ENCODE data around the gene SDHB. TPM values are rescaled to one million over a fixed set of nuclear protein-coding genes. Genes with fewer than 3 reads are reported as not detected.

Gene SDHB
- total and polyA plus RNA-seq, 5 experiments from 2014 or later = 56.1 to 149 (median 128) TPM

DNA sequence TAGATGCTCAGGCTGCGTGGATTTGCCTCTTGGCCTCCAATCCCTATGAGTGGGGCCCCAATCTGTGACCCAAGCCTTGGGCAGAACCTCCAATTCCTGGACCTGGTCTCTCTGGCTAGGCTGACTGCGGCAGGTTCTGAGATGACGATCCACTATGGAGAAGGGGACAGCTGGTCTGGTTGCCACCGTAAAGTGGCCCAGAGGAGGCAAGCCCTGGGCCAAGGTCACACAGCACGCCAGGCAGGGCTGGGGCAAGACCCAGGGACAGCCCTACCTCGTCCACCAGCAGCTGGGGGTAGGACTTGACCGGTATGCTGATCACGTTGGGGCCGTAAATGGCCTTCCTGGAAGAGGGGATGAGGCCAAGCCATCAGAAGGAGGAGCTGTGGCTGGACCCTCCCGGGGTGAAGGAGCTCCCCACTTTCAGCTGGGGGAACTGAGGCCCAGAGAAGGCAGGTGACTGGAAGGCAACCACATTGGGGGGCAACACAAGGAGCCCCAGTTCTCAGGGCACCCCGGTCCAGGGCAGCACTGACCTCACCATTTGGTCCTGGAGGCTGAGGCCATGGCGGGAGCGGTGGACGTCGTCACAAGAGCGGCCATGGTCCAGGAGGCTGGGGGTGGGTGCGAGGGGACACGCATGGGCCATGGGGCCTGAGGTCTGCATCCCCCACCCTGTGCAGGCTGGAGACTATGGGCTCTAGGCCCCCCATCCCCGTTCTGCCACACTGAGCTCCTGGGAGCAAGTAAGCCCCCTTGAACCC lies 51.9 kb downstream of the SDHB start:
- ATAC-seq (no peak), DNase-seq (no peak)
- H3K27ac Mint-ChIP-seq = no peak overlapping the region
- H3K27me3 Mint-ChIP-seq = no peaks in the 10 kb centered on the region
- peaks cover 0 to 2% (median 0%) of the 10 kb centered on the region in 4 donors for H3K4me1 Mint-ChIP-seq
- peaks cover 3 to 71% (median 14%) of the 10 kb centered on the region in 3 donors for H3K36me3 Mint-ChIP-seq
- H3K9me3 Mint-ChIP-seq = no peaks in the 10 kb centered on the region
- POLR2A ChIA-PET = interaction anchor here (0.7 kb wide), 1 partner anchor 389 kb away, joined by 3 read pairs; no protein-coding TSS in a partner anchor
- H3K4me3 Mint-ChIP-seq = no peak overlapping the region

- DNase-seq (no peak), ATAC-seq (no peak)
- H3K9me3 Mint-ChIP-seq = no peaks in the 10 kb centered on the region
- POLR2A ChIA-PET = no interaction called here
- no peaks in the 10 kb centered on the region for H3K27me3 Mint-ChIP-seq
- peaks cover 0 to 2% (median 0%) of the 10 kb centered on the region in 4 donors for H3K4me1 Mint-ChIP-seq
- peaks cover 3 to 77% (median 17%) of the 10 kb centered on the region in 3 donors for H3K36me3 Mint-ChIP-seq
- no peak overlapping the region for H3K27ac Mint-ChIP-seq
- no peak overlapping the region for H3K4me3 Mint-ChIP-seq
These were observed 54.0 kb downstream of the SDHB start for GRCh38 chr1:16999863-17000262.

GRCh38 chr1:16998589-16998988 lies 55.2 kb downstream of the SDHB start:
- DNase-seq (no peak), ATAC-seq (no peak)
- Mint-ChIP-seq H3K4me3 (no peak overlapping the region), H3K27ac (no peak overlapping the region), H3K9me3 (no peaks in the 10 kb centered on the region), H3K4me1 (peaks cover 0 to 2% (median 0%) of the 10 kb centered on the region in 4 donors), H3K36me3 (peaks cover 3 to 65% (median 11%) of the 10 kb centered on the region in 3 donors), H3K27me3 (no peaks in the 10 kb centered on the region)
- POLR2A ChIA-PET = interaction anchor here (0.6 kb wide), 1 partner anchor 126 kb away, joined by 6 read pairs; no protein-coding TSS in a partner anchor

DNA sequence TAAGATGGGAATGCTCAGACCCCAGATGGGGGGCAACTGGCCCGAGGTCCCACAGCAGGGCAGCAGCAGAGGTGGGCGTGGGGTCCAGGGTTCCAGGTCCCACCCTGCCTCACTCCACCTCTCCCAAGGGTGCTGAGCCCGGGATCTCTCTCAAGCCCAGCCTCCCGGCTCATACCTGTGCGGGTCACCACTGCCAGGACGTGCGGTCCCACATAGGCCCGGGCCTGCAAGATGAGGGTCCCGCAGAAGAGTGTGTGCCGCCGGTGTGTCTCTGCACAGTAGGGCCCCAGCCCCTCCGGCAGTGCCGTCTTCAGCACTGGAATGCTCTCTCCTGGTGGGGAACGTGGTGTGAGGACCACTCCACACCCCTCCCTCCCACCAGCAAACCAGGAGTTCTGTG lies 57.0 kb downstream of the SDHB start:
- H3K27ac Mint-ChIP-seq = no peak overlapping the region
- H3K27me3 Mint-ChIP-seq = no peaks in the 10 kb centered on the region
- POLR2A ChIA-PET = no interaction called here
- H3K4me3 Mint-ChIP-seq = no peak overlapping the region
- peaks cover 3 to 54% (median 9%) of the 10 kb centered on the region in 3 donors for H3K36me3 Mint-ChIP-seq
- no peaks in the 10 kb centered on the region for H3K9me3 Mint-ChIP-seq
- DNase-seq (no peak), ATAC-seq (no peak)
- H3K4me1 Mint-ChIP-seq = peaks cover 0 to 2% (median 0%) of the 10 kb centered on the region in 4 donors

DNA sequence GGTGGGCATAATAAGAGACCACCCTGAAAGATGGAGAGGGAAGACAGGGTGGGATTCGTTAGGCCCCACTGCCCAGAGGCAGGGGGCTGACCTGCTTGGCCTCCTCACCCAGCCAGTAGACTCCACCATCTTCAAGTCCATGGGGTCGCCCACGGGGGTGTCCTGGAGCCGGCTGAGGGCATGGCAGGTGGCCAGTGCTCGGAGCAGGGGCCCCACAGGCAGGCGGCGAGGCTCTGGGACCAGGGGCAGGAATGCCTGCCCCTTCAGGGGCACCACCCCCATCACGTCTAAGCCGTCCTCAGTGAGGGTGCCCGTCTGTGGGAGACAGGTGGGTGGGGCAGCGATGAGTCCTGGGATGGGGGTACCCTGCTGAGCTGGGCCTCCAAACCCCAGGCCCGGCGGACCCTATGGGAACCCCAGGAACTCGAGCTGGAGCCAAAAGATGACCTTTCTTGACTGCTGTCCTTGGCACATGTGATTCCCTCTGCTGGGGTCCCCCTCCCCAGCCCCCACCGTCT lies 60.3 kb downstream of the SDHB start:
- POLR2A ChIA-PET = no interaction called here
- no peaks in the 10 kb centered on the region for H3K9me3 Mint-ChIP-seq
- peaks cover 2 to 50% (median 13%) of the 10 kb centered on the region in 3 donors for H3K36me3 Mint-ChIP-seq
- DNase-seq (no peak), ATAC-seq (no peak)
- H3K27ac Mint-ChIP-seq = no peak overlapping the region
- no peaks in the 10 kb centered on the region for H3K27me3 Mint-ChIP-seq
- H3K4me3 Mint-ChIP-seq = no peak overlapping the region
- H3K4me1 Mint-ChIP-seq = no peaks in the 10 kb centered on the region

GRCh38 chr1:16992675-16993074 lies 61.2 kb downstream of the SDHB start:
- Mint-ChIP-seq H3K4me1 (no peaks in the 10 kb centered on the region), H3K4me3 (no peak overlapping the region), H3K27me3 (peaks cover 0 to 1% (median 0%) of the 10 kb centered on the region in 5 donors), H3K27ac (no peak overlapping the region), H3K9me3 (no peaks in the 10 kb centered on the region), H3K36me3 (peaks cover 0 to 47% (median 16%) of the 10 kb centered on the region in 3 donors)
- ATAC-seq (no peak), DNase-seq (no peak)
- POLR2A ChIA-PET = no interaction called here

DNA sequence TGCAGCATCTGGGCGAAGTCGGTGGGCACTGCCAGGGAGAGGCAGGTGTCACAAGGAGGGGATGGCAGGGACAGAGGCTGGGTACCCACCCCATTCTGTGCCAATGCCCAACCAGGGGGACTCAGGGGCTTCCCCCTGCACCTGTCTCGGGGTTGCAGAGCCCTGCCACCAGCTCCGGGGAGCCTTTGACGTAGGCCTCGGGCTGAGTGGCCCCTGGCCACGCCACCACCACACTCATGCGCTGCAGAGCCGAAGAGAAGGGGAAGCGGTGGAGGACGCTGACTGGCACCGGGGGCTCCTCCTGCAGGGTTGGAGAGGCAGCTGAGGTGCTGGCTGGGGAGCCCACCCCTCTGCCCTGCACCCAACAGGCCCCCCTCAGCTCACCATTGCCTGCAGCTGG lies 61.7 kb downstream of the SDHB start:
- H3K36me3 Mint-ChIP-seq = peaks cover 0 to 48% (median 16%) of the 10 kb centered on the region in 3 donors
- POLR2A ChIA-PET = no interaction called here
- DNase-seq (no peak), ATAC-seq (no peak)
- H3K9me3 Mint-ChIP-seq = no peaks in the 10 kb centered on the region
- H3K27ac Mint-ChIP-seq = no peak overlapping the region
- H3K4me1 Mint-ChIP-seq = no peaks in the 10 kb centered on the region
- H3K27me3 Mint-ChIP-seq = peaks cover 0 to 1% (median 0%) of the 10 kb centered on the region in 5 donors
- H3K4me3 Mint-ChIP-seq = no peak overlapping the region

DNA sequence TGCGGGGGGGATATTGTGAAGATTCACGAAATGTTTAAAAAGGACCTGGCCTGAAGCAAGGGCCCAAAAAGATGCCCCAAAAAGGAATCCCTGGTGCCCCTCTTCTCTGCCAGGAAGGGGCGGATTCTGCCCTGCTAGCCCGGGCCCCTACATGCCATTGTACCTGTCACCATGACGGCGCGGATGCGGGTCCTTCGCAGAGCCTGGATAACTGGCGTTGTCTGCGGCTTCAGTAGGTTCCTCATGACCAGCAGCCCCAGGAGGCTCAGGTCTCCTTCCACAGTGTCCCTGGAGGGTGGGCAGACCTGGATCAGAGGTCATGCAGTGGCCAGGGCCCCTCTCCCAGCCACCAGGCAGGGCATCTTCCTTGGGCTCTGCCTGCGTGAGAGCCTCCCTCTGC lies 62.3 kb downstream of the SDHB start:
- no peaks in the 10 kb centered on the region for H3K4me1 Mint-ChIP-seq
- POLR2A ChIA-PET = no interaction called here
- peaks cover 0 to 49% (median 16%) of the 10 kb centered on the region in 3 donors for H3K36me3 Mint-ChIP-seq
- DNase-seq = no peak
- no peak overlapping the region for H3K27ac Mint-ChIP-seq
- ATAC-seq = no peak
- H3K27me3 Mint-ChIP-seq = peaks cover 0 to 1% (median 0%) of the 10 kb centered on the region in 5 donors
- no peak overlapping the region for H3K4me3 Mint-ChIP-seq
- no peaks in the 10 kb centered on the region for H3K9me3 Mint-ChIP-seq

DNA sequence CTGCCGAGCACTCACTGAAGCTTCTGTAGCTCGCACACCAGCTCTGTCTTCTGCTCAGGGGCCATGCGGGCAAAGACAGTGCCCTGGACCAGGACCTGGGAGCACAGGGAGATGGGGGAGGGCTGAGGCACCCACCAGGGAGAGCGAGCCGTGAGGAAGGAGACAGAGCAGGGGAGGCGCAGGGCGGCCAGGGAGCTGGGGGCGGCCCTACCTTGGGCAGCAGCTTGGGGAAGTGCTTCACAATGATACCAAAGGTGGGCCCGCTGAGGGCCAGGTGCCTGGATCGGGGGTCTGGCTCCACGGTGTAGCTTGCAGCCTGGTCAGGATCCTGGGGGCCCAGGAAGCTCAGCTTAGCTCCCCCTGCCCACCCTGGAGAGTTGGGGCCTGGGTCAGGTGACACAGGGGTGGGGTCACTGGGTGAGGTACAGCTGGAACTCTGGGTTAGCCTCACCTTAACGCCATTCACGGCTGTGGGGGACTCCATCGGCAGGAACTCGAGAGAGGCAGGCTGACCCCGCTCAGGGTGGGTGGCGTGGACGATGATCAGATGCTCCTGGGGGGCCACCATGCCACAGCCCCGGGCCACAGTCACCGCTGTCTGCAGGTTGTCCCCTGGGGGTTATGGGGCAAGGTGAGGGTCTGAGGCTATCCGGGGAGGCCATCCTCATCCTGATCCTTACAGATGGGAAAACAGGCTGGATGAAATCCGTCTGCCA lies 64.0 kb downstream of the SDHB start:
- Mint-ChIP-seq H3K4me1 (no peaks in the 10 kb centered on the region), H3K4me3 (no peak overlapping the region), H3K9me3 (no peaks in the 10 kb centered on the region), H3K27me3 (peaks cover 0 to 1% (median 0%) of the 10 kb centered on the region in 5 donors), H3K27ac (no peak overlapping the region), H3K36me3 (peaks cover 0 to 44% (median 18%) of the 10 kb centered on the region in 3 donors)
- ATAC-seq = no peak
- no peak for DNase-seq
- POLR2A ChIA-PET = no interaction called here

- DNase-seq (no peak), ATAC-seq (no peak)
- Mint-ChIP-seq H3K27me3 (peaks cover 4 to 12% (median 5%) of the 10 kb centered on the region in 5 donors), H3K36me3 (peaks cover 0 to 47% (median 20%) of the 10 kb centered on the region in 3 donors), H3K4me1 (peaks cover 0 to 2% (median 0%) of the 10 kb centered on the region in 4 donors), H3K27ac (no peak overlapping the region), H3K4me3 (no peak overlapping the region), H3K9me3 (no peaks in the 10 kb centered on the region)
- POLR2A ChIA-PET = no interaction called here
These were observed 65.6 kb downstream of the SDHB start for GRCh38 chr1:16988210-16988609.

DNA sequence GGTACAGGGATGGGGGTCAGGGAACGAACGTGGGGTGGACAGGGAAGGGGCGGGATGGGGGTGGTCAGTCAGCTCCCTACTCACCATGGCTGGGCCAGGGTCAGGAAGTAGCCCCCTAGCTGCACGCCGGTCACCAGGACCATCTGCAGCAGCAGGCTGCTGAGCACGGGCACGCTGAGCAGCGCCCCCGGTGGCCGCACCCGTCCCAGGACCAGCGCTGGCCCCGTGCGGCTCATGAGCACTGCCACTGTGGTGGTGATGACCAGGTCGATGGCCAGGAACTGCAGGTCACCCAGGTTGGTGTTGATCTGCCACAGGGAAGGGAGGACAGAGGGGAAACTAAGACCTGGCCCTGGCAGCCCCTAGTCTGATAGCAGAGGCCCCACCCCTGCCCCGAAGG lies 66.9 kb downstream of the SDHB start:
- POLR2A ChIA-PET = no interaction called here
- Mint-ChIP-seq H3K27me3 (peaks cover 7 to 22% (median 10%) of the 10 kb centered on the region in 5 donors), H3K9me3 (no peaks in the 10 kb centered on the region), H3K4me3 (no peak overlapping the region), H3K36me3 (peaks cover 0 to 47% (median 20%) of the 10 kb centered on the region in 3 donors), H3K4me1 (peaks cover 0 to 3% (median 0%) of the 10 kb centered on the region in 4 donors), H3K27ac (no peak overlapping the region)
- no peak for DNase-seq
- ATAC-seq = no peak

- POLR2A ChIA-PET = no interaction called here
- no peak overlapping the region for H3K27ac Mint-ChIP-seq
These were observed 67.3 kb downstream of the SDHB start for GRCh38 chr1:16986560-16986959.

GRCh38 chr1:16986113-16986512 lies 67.7 kb downstream of the SDHB start:
- Mint-ChIP-seq H3K36me3 (peaks cover 0 to 44% (median 20%) of the 10 kb centered on the region in 3 donors), H3K4me3 (no peak overlapping the region), H3K27me3 (peaks cover 10 to 28% (median 16%) of the 10 kb centered on the region in 5 donors), H3K9me3 (no peaks in the 10 kb centered on the region), H3K27ac (no peak overlapping the region), H3K4me1 (peaks cover 3 to 8% (median 5%) of the 10 kb centered on the region in 4 donors)
- ATAC-seq (no peak), DNase-seq (no peak)
- POLR2A ChIA-PET = no interaction called here

More at GRCh38 chr1:16986560-16986959, 67.3 kb downstream of the SDHB start:
- Mint-ChIP-seq H3K4me3 (no peak overlapping the region), H3K9me3 (no peaks in the 10 kb centered on the region), H3K4me1 (peaks cover 0 to 3% (median under 1%) of the 10 kb centered on the region in 4 donors), H3K36me3 (peaks cover 0 to 47% (median 20%) of the 10 kb centered on the region in 3 donors), H3K27me3 (peaks cover 7 to 24% (median 11%) of the 10 kb centered on the region in 5 donors)
- DNase-seq = no peak
- ATAC-seq = no peak

All from naive thymus-derived CD8-positive, alpha-beta T cell (primary cell).